HG02588 (cell line): ENCODE measurements around the gene CRADD.

Experiments used
- ATAC-seq: cut with Tn5 transposase; IDR thresholded peaks from one replicate; pipeline ENCODE4 v1.9.1; 2021; ENCODE audit warnings: mild to moderate bottlenecking, moderate library complexity; ENCODE audit not compliant: unreplicated experiment

CRADD gene

GRCh38 chr12:93804392-93805179 is 127.4 kb downstream of the CRADD start:
- ATAC-seq = no peak

- ATAC-seq = no peak
Measured at GRCh38 chr12:93805736-93806141, 128.6 kb downstream of the CRADD start.

GRCh38 chr12:93807354-93807753 is 130.2 kb downstream of the CRADD start:
- no peak for ATAC-seq

GRCh38 chr12:93808169-93808899 is 131.2 kb downstream of the CRADD start:
- ATAC-seq = no peak

- no peak for ATAC-seq
Measured at GRCh38 chr12:93812626-93813025, 135.5 kb downstream of the CRADD start.

- ATAC-seq = no peak
Measured at GRCh38 chr12:93813186-93813585, 136.0 kb downstream of the CRADD start.

- no peak for ATAC-seq
Measured at GRCh38 chr12:93813972-93814821, 137.0 kb downstream of the CRADD start.

- ATAC-seq = no peak
Measured at GRCh38 chr12:93818488-93819049, 141.4 kb downstream of the CRADD start.

- no peak for ATAC-seq
Measured at GRCh38 chr12:93819050-93819491, 141.9 kb downstream of the CRADD start.

GRCh38 chr12:93823616-93824391 is 146.6 kb downstream of the CRADD start:
- ATAC-seq = no peak

- no peak for ATAC-seq
Measured at GRCh38 chr12:93824514-93825500, 147.6 kb downstream of the CRADD start.

- no peak for ATAC-seq
Measured at GRCh38 chr12:93825501-93825888, 148.3 kb downstream of the CRADD start.

- ATAC-seq = no peak
Measured at GRCh38 chr12:93825931-93826555, 148.9 kb downstream of the CRADD start.

- ATAC-seq = no peak
Measured at GRCh38 chr12:93827179-93827578, 150.0 kb downstream of the CRADD start.

- no peak for ATAC-seq
Measured at GRCh38 chr12:93827669-93828068, 150.5 kb downstream of the CRADD start.

GRCh38 chr12:93829016-93829415 is 151.8 kb downstream of the CRADD start:
- no peak for ATAC-seq

GRCh38 chr12:93831374-93831773 is 154.2 kb downstream of the CRADD start:
- ATAC-seq = no peak

- ATAC-seq = no peak
Measured at GRCh38 chr12:93832131-93832530, 155.0 kb downstream of the CRADD start.

GRCh38 chr12:93833946-93834345 is 156.8 kb downstream of the CRADD start:
- no peak for ATAC-seq
